Vagina (tissue), 2 donors: ENCODE measurements around the gene FRY. TPM values are rescaled to one million over a fixed set of nuclear protein-coding genes. Genes with fewer than 3 reads are reported as not detected.

Experiments
- DNase-seq, 2 donors: peaks; one replicate each; pipeline ENCODE4 v3.0.0-alpha.2; 2017; ENCODE audit errors: extremely low spot score in 2 of 2
- H3K27ac ChIP-seq: fragments of 200-600 bp; sonication (generic); one replicate; pipeline ENCODE4 v1.5.1; 2019
- H3K27me3 ChIP-seq: fragments of 200-600 bp; sonication (generic); one replicate; pipeline ENCODE4 v1.5.1; 2019
- H3K36me3 ChIP-seq, 2 donors: fragments of 200-600 bp; sonication (generic); one replicate each; pipeline ENCODE4 v1.5.1; 2017 to 2019
- H3K4me1 ChIP-seq: fragments of 200-600 bp; sonication (generic); one replicate; pipeline ENCODE4 v1.5.1; 2019
- H3K4me3 ChIP-seq, 2 donors: fragments of 200-600 bp; sonication (generic); 1 replicate in 1 of 2; 2 replicates in 1 of 2; pipeline ENCODE4 v1.5.1; 2016 to 2019
- H3K9me3 ChIP-seq: fragments of 200-600 bp; sonication (generic); one replicate; pipeline ENCODE4 v1.5.1; 2019
- POLR2A ChIP-seq, 2 donors: fragments of 450-650 bp; IDR thresholded peaks; one replicate each; pipeline ENCODE4 v1.6.1; 2017; ENCODE audit warnings: antibody characterized with exemption in 2 of 2, mild to moderate bottlenecking in 2 of 2, moderate library complexity in 2 of 2
- POLR2AphosphoS5 ChIP-seq, 2 donors: sonication (generic); formaldehyde crosslinking; IDR thresholded peaks; one replicate each; pipeline ENCODE4 v1.9.0; 2017; ENCODE audit warnings: antibody characterized with exemption in 2 of 2, mild to moderate bottlenecking in 2 of 2, low read depth in 1 of 2; ENCODE audit not compliant: insufficient read depth in 1 of 2
- intact Hi-C: fragments of 100-400 bp; cut with DNase I; formaldehyde crosslinking; loops from one replicate; pipeline ENCODE4 v1.15.1; 2023
- total RNA-seq: library from RNA; depleted of rRNA; stranded (reverse); fragments of >200 nt; gene quantifications from one replicate; pipeline ENCODE4 v1.2.3, GENCODE V29; 2016
- TF ChIP-seq, protein P1 (sequence below), 3 experiments: fragments of 450-650 bp in 2 of 3; fragments of 200-600 bp in 1 of 3; sonication (generic) in 1 of 3; IDR thresholded peaks; one replicate each; pipeline ENCODE4 v1.5.1; 2017 to 2019; ENCODE audit warnings: antibody characterized with exemption in 3 of 3, mild to moderate bottlenecking in 2 of 3, moderate library complexity in 2 of 3

The FRY gene
- total RNA-seq, 1 donor from 2014 or later, result 11.0 TPM

DNA sequence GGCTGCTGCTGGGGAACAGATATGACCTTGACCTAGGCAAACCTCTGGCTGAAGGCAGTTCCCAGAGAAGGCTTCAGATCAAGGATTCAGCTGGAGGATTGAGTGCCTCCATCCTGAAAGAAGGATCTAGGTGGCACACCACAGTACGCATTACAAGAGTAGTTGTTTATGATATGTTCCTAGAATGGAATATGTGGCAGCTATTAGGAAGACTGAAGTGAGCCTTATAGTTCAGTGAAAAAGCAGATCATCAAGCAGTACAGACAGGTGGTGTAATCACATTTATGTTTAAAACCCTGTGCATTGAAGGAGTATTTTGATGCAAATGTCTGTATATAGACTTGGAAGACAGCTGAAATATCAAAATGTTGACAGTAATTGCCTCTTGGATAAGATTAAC, 167.6 kb downstream of the FRY start:
- intact Hi-C loops, result no loop called here
- no peaks in the 10 kb centered on the region for H3K36me3 ChIP-seq
- H3K4me1 ChIP-seq, result no peaks in the 10 kb centered on the region
- no peak overlapping the region for H3K4me3 ChIP-seq
- H3K27ac ChIP-seq, result no peak overlapping the region
- H3K27me3 ChIP-seq, result no peaks in the 10 kb centered on the region
- H3K9me3 ChIP-seq, result no peaks in the 10 kb centered on the region
- TF ChIP-seq, protein P1, sequence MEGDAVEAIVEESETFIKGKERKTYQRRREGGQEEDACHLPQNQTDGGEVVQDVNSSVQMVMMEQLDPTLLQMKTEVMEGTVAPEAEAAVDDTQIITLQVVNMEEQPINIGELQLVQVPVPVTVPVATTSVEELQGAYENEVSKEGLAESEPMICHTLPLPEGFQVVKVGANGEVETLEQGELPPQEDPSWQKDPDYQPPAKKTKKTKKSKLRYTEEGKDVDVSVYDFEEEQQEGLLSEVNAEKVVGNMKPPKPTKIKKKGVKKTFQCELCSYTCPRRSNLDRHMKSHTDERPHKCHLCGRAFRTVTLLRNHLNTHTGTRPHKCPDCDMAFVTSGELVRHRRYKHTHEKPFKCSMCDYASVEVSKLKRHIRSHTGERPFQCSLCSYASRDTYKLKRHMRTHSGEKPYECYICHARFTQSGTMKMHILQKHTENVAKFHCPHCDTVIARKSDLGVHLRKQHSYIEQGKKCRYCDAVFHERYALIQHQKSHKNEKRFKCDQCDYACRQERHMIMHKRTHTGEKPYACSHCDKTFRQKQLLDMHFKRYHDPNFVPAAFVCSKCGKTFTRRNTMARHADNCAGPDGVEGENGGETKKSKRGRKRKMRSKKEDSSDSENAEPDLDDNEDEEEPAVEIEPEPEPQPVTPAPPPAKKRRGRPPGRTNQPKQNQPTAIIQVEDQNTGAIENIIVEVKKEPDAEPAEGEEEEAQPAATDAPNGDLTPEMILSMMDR (IDR thresholded peaks at IDR 0.05), result no peak
- TF ChIP-seq POLR2AphosphoS5 (IDR thresholded peaks at IDR 0.05; ENCODE audit: insufficient read depth in 1 of 2, low read depth in 1 of 2), result no peak
- DNase-seq, result no peak

DNA sequence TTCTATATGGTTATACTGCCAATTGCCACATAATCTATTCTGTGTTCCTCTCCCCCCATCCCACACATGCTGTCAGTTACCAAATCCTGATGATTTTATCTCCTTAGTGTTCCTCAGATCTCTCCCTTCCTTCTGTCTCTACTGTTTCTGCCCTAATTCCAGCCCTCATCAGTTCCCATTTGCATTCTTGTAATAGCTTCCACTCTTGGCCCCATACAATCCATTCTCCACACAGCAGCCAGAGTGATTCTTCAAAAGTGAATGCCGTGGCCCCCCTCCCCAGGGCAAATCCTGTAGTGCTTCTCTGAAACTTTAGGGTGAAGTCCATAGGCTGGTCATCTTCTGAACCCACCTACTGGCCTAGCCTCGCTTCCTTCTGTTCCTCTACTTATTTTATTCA, 169.2 kb downstream of the FRY start:
- no peaks in the 10 kb centered on the region for H3K4me1 ChIP-seq
- H3K27me3 ChIP-seq, result no peaks in the 10 kb centered on the region
- TF ChIP-seq POLR2AphosphoS5 (IDR thresholded peaks at IDR 0.05; ENCODE audit: insufficient read depth in 1 of 2, low read depth in 1 of 2) (no peak), POLR2A (IDR thresholded peaks at IDR 0.05) (no peak)
- TF ChIP-seq, protein P1 (IDR thresholded peaks at IDR 0.05), result no peak
- intact Hi-C loops, result no loop called here
- DNase-seq, result no peak
- no peak overlapping the region for H3K4me3 ChIP-seq
- no peaks in the 10 kb centered on the region for H3K36me3 ChIP-seq
- H3K27ac ChIP-seq, result no peak overlapping the region
- no peaks in the 10 kb centered on the region for H3K9me3 ChIP-seq

DNA sequence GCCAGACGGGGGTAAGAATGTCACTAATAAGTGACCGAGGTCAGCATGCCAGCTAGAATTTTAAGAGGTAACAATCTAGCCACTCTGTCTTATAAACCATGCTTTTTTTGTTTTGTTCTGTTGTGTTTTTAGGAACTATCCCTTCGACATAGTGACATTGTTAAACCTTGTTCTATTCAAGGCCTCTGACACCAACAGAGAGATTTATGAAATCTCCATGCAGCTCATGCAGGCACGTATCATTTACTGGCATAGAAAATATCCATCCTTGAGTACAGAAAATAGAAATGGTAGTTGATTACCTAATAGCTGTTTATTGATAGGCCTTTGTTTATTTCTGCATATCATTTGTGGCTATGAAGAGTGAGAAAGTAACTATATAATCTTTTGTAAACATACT, 170.2 kb downstream of the FRY start:
- Histone ChIP-seq H3K27me3 (no peaks in the 10 kb centered on the region), H3K4me3 (no peak overlapping the region), H3K27ac (no peak overlapping the region), H3K4me1 (no peaks in the 10 kb centered on the region), H3K36me3 (no peaks in the 10 kb centered on the region), H3K9me3 (no peaks in the 10 kb centered on the region)
- no peak for DNase-seq
- intact Hi-C loops, result no loop called here
- no peak for TF ChIP-seq POLR2A (IDR thresholded peaks at IDR 0.05)
- TF ChIP-seq POLR2AphosphoS5 (IDR thresholded peaks at IDR 0.05; ENCODE audit: insufficient read depth in 1 of 2, low read depth in 1 of 2), result no peak

DNA sequence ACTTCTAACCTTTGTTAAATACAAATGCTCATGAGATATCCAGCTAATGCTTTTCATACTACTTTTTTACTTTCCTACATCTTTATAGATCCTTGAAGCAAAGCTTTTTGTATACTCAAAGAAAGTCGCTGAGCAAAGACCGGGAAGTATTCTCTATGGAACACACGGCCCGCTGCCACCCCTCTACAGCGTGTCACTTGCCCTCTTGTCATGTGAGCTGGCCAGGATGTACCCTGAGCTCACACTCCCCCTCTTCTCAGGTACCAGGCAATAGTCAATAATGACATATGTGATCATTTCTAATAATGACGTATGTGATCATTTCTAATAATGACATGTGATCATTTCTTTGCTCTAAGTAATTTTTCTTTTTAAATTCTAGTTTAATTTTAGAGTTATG, 170.7 kb downstream of the FRY start:
- intact Hi-C loops, result no loop called here
- Histone ChIP-seq H3K9me3 (no peaks in the 10 kb centered on the region), H3K36me3 (no peaks in the 10 kb centered on the region), H3K27me3 (no peaks in the 10 kb centered on the region), H3K27ac (no peak overlapping the region), H3K4me3 (no peak overlapping the region), H3K4me1 (no peaks in the 10 kb centered on the region)
- DNase-seq, result no peak
- TF ChIP-seq POLR2AphosphoS5 (IDR thresholded peaks at IDR 0.05; ENCODE audit: insufficient read depth in 1 of 2, low read depth in 1 of 2) (no peak), POLR2A (IDR thresholded peaks at IDR 0.05) (no peak)
- TF ChIP-seq, protein P1 (IDR thresholded peaks at IDR 0.05), result no peak

DNA sequence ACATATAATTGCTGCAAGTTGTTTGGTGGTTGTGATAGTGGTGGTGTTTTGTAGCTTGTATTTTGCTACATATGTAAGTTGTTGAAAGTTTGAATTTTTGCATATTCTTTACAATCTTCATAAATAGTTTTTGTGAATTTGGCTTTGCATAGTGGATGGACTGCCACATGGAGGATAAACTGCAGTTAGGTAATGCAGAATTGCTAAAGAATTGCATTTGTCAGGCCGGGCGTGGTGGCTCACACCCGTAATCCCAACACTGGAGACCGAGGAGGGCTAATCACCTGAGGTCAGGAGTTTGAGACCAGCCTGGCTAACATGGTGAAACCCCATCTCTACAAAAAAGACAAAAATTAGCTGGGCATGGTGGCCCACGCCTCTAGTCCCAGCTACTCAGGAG, 171.6 kb downstream of the FRY start:
- TF ChIP-seq, protein P1 (IDR thresholded peaks at IDR 0.05), result no peak
- TF ChIP-seq POLR2AphosphoS5 (IDR thresholded peaks at IDR 0.05; ENCODE audit: insufficient read depth in 1 of 2, low read depth in 1 of 2) (no peak), POLR2A (IDR thresholded peaks at IDR 0.05) (no peak)
- Histone ChIP-seq H3K9me3 (no peaks in the 10 kb centered on the region), H3K4me1 (no peaks in the 10 kb centered on the region), H3K36me3 (no peaks in the 10 kb centered on the region), H3K27ac (no peak overlapping the region), H3K27me3 (no peaks in the 10 kb centered on the region), H3K4me3 (no peak overlapping the region)
- DNase-seq, result no peak
- intact Hi-C loops, result no loop called here

DNA sequence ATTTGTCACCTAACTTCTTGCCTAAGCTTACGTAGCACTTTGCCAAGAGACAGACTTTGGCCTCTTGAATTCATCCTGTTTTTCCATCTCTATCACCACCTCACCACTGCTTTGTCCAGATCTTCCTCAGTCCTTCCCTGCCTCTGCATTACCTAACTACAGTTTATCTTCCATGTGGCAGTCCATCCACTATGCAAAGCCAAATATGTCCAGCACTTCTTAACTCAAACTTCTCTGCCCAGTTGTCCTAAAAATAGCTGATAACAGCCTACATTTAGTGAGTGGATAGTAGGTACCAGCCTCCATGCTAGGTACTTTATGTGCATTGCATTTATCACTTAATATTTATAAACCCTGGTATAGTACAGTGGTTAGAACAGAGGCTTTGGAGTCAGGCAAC, 172.2 kb downstream of the FRY start:
- Histone ChIP-seq H3K4me1 (no peaks in the 10 kb centered on the region), H3K27me3 (no peaks in the 10 kb centered on the region), H3K9me3 (no peaks in the 10 kb centered on the region), H3K36me3 (no peaks in the 10 kb centered on the region), H3K27ac (no peak overlapping the region), H3K4me3 (no peak overlapping the region)
- intact Hi-C loops, result no loop called here
- TF ChIP-seq, protein P1 (IDR thresholded peaks at IDR 0.05), result no peak
- TF ChIP-seq POLR2A (IDR thresholded peaks at IDR 0.05), result no peak
- no peak for TF ChIP-seq POLR2AphosphoS5 (IDR thresholded peaks at IDR 0.05; ENCODE audit: insufficient read depth in 1 of 2, low read depth in 1 of 2)
- DNase-seq, result no peak
